GM12878 (cell line): ENCODE measurements around the gene FKBP8. TPM values are rescaled to one million over a fixed set of nuclear protein-coding genes. Genes with fewer than 3 reads are reported as not detected.

Experiments used
- ATF2 ChIP-seq: IDR thresholded peaks from 2 replicates; pipeline ENCODE4 v1.6.1; 2012; ENCODE audit warnings: low read length, inconsistent platforms
- BCLAF1 ChIP-seq: fragments of 450-650 bp; IDR thresholded peaks from 2 replicates; pipeline ENCODE4 v1.6.1; 2017; ENCODE audit warnings: antibody characterized with exemption, mild to moderate bottlenecking, moderate library complexity
- EZH2 ChIP-seq: IDR thresholded peaks from 2 replicates; pipeline ENCODE4 v1.6.1; 2012; ENCODE audit warnings: low read depth, mild to moderate bottlenecking, control low read depth, inconsistent platforms, low read length, borderline replicate concordance; ENCODE audit not compliant: control insufficient read depth
- HCFC1 ChIP-seq: fragments of 150-350 bp; IDR thresholded peaks from 2 replicates; pipeline ENCODE4 v1.6.1; 2014; ENCODE audit warnings: low read length
- HDAC6 ChIP-seq: fragments of 200-600 bp; sonication (generic); IDR thresholded peaks from one replicate; pipeline ENCODE4 v1.8.0; 2017; ENCODE audit warnings: antibody characterized with exemption; ENCODE audit not compliant: unreplicated experiment
- IKZF1 ChIP-seq: fragments of 450-650 bp; conservative IDR thresholded peaks from 2 replicates; pipeline ENCODE4 v1.6.1; 2017; ENCODE audit warnings: antibody characterized with exemption, mild to moderate bottlenecking
- MAX ChIP-seq: IDR thresholded peaks from 2 replicates; pipeline ENCODE4 v1.6.1; 2012; ENCODE audit warnings: low read depth, low read length, improper control_type of control experiment
- MYB ChIP-seq: fragments of 150-350 bp; IDR thresholded peaks from 2 replicates; pipeline ENCODE4 v1.6.1; 2014; ENCODE audit warnings: mild to moderate bottlenecking, low read depth, low read length, borderline replicate concordance
- NRF1 ChIP-seq: conservative IDR thresholded peaks from 2 replicates; pipeline ENCODE4 v1.6.1; 2011; ENCODE audit warnings: mild to moderate bottlenecking, low read depth, low read length, improper control_type of control experiment
- PAX5 ChIP-seq: IDR thresholded peaks from 2 replicates; pipeline ENCODE4 v1.6.1; 2011; ENCODE audit warnings: low read depth, low read length, borderline replicate concordance
- RELA ChIP-seq: fragments of 450-650 bp; IDR thresholded peaks from 2 replicates; pipeline ENCODE4 v1.8.0; 2014; ENCODE audit warnings: borderline replicate concordance; ENCODE audit not compliant: partially characterized antibody
- SIN3A ChIP-seq: IDR thresholded peaks from 2 replicates; pipeline ENCODE4 v1.6.1; 2012; ENCODE audit warnings: low read depth, low read length, improper control_type of control experiment
- SMAD5 ChIP-seq: IDR thresholded peaks from 2 replicates; pipeline ENCODE4 v1.6.1; 2016; ENCODE audit warnings: antibody characterized with exemption, low read depth
- SMARCA5 ChIP-seq: fragments of 450-650 bp; IDR thresholded peaks from 2 replicates; pipeline ENCODE4 v1.6.1; 2017; ENCODE audit warnings: mild to moderate bottlenecking
- SMC3 ChIP-seq: IDR thresholded peaks from 2 replicates; pipeline ENCODE4 v1.6.1; 2011; ENCODE audit warnings: low read length, improper control_type of control experiment, borderline replicate concordance
- SPI1 ChIP-seq: IDR thresholded peaks from 2 replicates; pipeline ENCODE4 v1.6.1; 2011; ENCODE audit warnings: low read depth, mild to moderate bottlenecking, low read length, moderate library complexity, borderline replicate concordance; ENCODE audit not compliant: insufficient read depth
- ZBED1 ChIP-seq: IDR thresholded peaks from 2 replicates; pipeline ENCODE4 v1.6.1; 2016; ENCODE audit warnings: borderline replicate concordance
- ZNF274 ChIP-seq: IDR thresholded peaks from one replicate; pipeline ENCODE4 v1.8.0; 2011; ENCODE audit not compliant: insufficient read length, insufficient read depth
- polyA plus RNA-seq, 11 experiments: library from polyadenylated mRNA; depleted of rRNA in 4 of 11; unstranded in 6 of 11; stranded (reverse) in 5 of 11; fragments of >200 nt; fragmentation: Nextera tagmentation in 4 of 11; fragmentation: Illumina TruSeq in 1 of 11; extraction: Ambion mirVana in 4 of 11; extraction: Trizol in 1 of 11; gene quantifications; 1 replicate in 1 of 11; 2 replicates in 10 of 11; pipeline versions ENCODE4 v1.2.1 to v1.2.3, GENCODE V29; 2011 to 2016; ENCODE audit warnings: inconsistent platforms in 2 of 11, missing spikeins in 2 of 11, low read depth in 1 of 11
- total RNA-seq, 4 experiments: library from RNA; depleted of rRNA in 3 of 4; stranded (reverse); fragments of >200 nt in 3 of 4; fragmentation: Illumina TruSeq in 1 of 4; extraction: Trizol in 1 of 4; gene quantifications; 2 replicates each; pipeline versions ENCODE4 v1.2.1 to v1.2.3, GENCODE V29; 2013 to 2021
- TF ChIP-seq, protein P1 (sequence below): IDR thresholded peaks from 2 replicates; pipeline ENCODE4 v1.6.1; 2012; ENCODE audit warnings: low read depth, low read length, improper control_type of control experiment
- TF ChIP-seq, protein P2 (sequence below): IDR thresholded peaks from 2 replicates; pipeline ENCODE4 v1.6.1; 2011; ENCODE audit warnings: low read depth, mild to moderate bottlenecking, low read length, moderate library complexity, borderline replicate concordance; ENCODE audit errors: extremely low read depth
- TF ChIP-seq, protein P3 (sequence below): fragments of 450-650 bp; IDR thresholded peaks from 2 replicates; pipeline ENCODE4 v1.6.1; 2018; ENCODE audit warnings: borderline replicate concordance, mild to moderate bottlenecking; ENCODE audit not compliant: partially characterized antibody

The FKBP8 gene
- total and polyA plus RNA-seq, 10 of the 15 experiments (the other 5 are each of a cell fraction or from before 2014, with no cell fraction given) = 0.13 to 205 (median 95.4) TPM

DNA sequence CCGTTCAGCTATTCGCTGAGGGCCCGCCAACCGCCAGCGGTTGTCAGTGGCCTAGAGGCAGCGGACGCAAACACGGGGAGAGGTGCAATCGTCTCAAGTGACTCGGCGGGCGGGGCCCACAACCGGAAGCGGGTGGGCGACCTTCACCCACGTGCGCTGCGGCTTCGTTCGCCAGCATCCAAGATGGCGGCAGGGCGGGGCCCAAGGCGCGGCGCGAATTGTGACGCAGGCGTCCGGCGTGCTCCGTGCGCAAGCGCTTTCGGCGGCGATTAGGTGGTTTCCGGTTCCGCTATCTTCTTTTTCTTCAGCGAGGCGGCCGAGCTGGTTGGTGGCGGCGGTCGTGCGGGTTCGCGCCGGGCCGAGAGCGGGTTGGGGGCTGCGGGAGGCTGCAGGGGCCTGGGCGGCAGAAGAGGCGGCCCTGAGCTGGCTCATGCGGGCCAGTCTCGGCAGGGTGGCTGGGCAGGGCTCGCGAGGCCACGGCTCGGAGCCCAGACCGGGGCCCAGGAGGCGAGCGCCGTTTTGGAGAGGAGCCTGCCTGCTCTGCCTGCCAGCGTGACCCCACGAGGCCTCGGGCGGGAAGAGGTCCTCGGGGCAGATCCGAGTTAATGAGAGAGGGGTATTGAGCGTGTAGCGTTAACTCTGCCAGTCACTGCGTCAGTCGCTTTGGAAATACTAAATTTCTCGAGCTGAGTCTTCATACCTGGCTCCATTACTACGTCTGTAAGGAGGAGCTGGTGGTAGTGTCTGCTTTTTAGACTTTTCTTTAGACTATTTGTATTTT, 28.4 kb upstream of the FKBP8 start, which contains the start of gene UBA52 (continued):
- TF ChIP-seq MYB (no peak), PAX5 (peak; percentile 59; the same call in 1 of the 2 replicates), NRF1 (peak; percentile 81), RELA (peak; percentile 89), SPI1 (peak; percentile 37; the same call in 1 of the 2 replicates), SMARCA5 (no peak), BCLAF1 (no peak), ZNF274 (no peak), HDAC6 (no peak), ZBED1 (0 out of 2 replicates have a peak, but pooled peaks have one; percentile 16), IKZF1 (peak; percentile 90), SMC3 (0 out of 2 replicates have a peak, but pooled peaks have one; percentile 13), HCFC1 (peak; percentile 91), SIN3A (peak; percentile 89; the same call in 1 of the 2 replicates), ATF2 (no peak), MAX (peak; percentile 99), SMAD5 (peak; percentile 93), EZH2 (no peak)
- TF ChIP-seq, protein P1, sequence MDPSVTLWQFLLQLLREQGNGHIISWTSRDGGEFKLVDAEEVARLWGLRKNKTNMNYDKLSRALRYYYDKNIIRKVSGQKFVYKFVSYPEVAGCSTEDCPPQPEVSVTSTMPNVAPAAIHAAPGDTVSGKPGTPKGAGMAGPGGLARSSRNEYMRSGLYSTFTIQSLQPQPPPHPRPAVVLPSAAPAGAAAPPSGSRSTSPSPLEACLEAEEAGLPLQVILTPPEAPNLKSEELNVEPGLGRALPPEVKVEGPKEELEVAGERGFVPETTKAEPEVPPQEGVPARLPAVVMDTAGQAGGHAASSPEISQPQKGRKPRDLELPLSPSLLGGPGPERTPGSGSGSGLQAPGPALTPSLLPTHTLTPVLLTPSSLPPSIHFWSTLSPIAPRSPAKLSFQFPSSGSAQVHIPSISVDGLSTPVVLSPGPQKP = peak; percentile 98
- TF ChIP-seq, protein P2, sequence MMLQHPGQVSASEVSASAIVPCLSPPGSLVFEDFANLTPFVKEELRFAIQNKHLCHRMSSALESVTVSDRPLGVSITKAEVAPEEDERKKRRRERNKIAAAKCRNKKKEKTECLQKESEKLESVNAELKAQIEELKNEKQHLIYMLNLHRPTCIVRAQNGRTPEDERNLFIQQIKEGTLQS = peak; percentile 77; the same call in 1 of the 2 replicates
- TF ChIP-seq, protein P3, sequence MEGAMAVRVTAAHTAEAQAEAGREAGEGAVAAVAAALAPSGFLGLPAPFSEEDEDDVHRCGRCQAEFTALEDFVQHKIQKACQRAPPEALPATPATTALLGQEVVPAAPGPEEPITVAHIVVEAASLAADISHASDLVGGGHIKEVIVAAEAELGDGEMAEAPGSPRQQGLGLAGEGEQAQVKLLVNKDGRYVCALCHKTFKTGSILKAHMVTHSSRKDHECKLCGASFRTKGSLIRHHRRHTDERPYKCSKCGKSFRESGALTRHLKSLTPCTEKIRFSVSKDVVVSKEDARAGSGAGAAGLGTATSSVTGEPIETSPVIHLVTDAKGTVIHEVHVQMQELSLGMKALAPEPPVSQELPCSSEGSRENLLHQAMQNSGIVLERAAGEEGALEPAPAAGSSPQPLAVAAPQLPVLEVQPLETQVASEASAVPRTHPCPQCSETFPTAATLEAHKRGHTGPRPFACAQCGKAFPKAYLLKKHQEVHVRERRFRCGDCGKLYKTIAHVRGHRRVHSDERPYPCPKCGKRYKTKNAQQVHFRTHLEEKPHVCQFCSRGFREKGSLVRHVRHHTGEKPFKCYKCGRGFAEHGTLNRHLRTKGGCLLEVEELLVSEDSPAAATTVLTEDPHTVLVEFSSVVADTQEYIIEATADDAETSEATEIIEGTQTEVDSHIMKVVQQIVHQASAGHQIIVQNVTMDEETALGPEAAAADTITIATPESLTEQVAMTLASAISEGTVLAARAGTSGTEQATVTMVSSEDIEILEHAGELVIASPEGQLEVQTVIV = peak; percentile 35
